Mesothelial cell of epicardium (in vitro differentiated cells): ENCODE measurements around the gene INPP4B. TPM values are rescaled to one million over a fixed set of nuclear protein-coding genes. Genes with fewer than 3 reads are reported as not detected.
"Not testable (repeated sequence)": the region's sequence is repeated elsewhere in the genome, so short reads cannot be mapped to it uniquely, and the experiment has no call there.

Experiments used
- DNase-seq, 2 experiments: peaks; one replicate each; pipeline ENCODE4 v3.0.0; 2021; ENCODE audit warnings: low spot score in 2 of 2; ENCODE audit not compliant: unreplicated experiment in 2 of 2
- H3K27ac Mint-ChIP-seq: 2 replicates; pipeline ENCODE4 v1.8.0; 2021; ENCODE audit warnings: mixed read lengths
- H3K27me3 Mint-ChIP-seq: 2 replicates; pipeline ENCODE4 v1.8.0; 2021; ENCODE audit warnings: low read depth, mixed read lengths
- H3K36me3 Mint-ChIP-seq: 2 replicates; pipeline ENCODE4 v1.8.0; 2021; ENCODE audit warnings: mixed read lengths
- H3K4me1 Mint-ChIP-seq: 2 replicates; pipeline ENCODE4 v1.8.0; 2021; ENCODE audit warnings: mixed read lengths
- H3K4me3 Mint-ChIP-seq: 2 replicates; pipeline ENCODE4 v1.8.0; 2021; ENCODE audit warnings: mild to moderate bottlenecking, moderate library complexity, mixed read lengths
- H3K9me3 Mint-ChIP-seq: 2 replicates; pipeline ENCODE4 v1.8.0; 2021; ENCODE audit warnings: mixed read lengths
- CTCF ChIP-seq: fragments of 200-600 bp; sonication (generic); IDR thresholded peaks from one replicate; pipeline ENCODE4 v1.5.0; 2021; ENCODE audit warnings: antibody characterized with exemption; ENCODE audit not compliant: unreplicated experiment
- total RNA-seq: library from RNA; stranded (reverse); gene quantifications from 3 replicates; pipeline ENCODE4 v1.2.1, GENCODE V29; 2021

The INPP4B gene
- total RNA-seq, 1 donor from 2014 or later: 35.4 TPM

GRCh38 chr4:142405021-142405694 is 440.9 kb downstream of the INPP4B start:
- Mint-ChIP-seq H3K4me1 (peaks cover 58% of the 10 kb centered on the region), H3K4me3 (peak overlapping the region; percentile 81), H3K9me3 (no peaks in the 10 kb centered on the region)

GRCh38 chr4:142404191-142404611 is 441.9 kb downstream of the INPP4B start:
- Mint-ChIP-seq H3K27ac (peak overlapping the region; percentile 97), H3K36me3 (no peaks in the 10 kb centered on the region), H3K27me3 (no peaks in the 10 kb centered on the region), H3K4me1 (peaks cover 62% of the 10 kb centered on the region), H3K9me3 (no peaks in the 10 kb centered on the region), H3K4me3 (peak overlapping the region; percentile 81)
- DNase-seq: no peak
- TF ChIP-seq CTCF: no peak

More at GRCh38 chr4:142405021-142405694, 440.9 kb downstream of the INPP4B start:
- Mint-ChIP-seq H3K27ac (peak overlapping the region; percentile 97), H3K36me3 (no peaks in the 10 kb centered on the region), H3K27me3 (no peaks in the 10 kb centered on the region)
- no peak for TF ChIP-seq CTCF
- DNase-seq: peak in 1 of 2 experiments; percentile 45

GRCh38 chr4:142402900-142403299 is 443.2 kb downstream of the INPP4B start:
- H3K27ac Mint-ChIP-seq: peak overlapping the region; percentile 69
- no peaks in the 10 kb centered on the region for H3K36me3 Mint-ChIP-seq
- no peak for DNase-seq
- TF ChIP-seq CTCF: no peak
- peak overlapping the region; percentile 6 for H3K4me3 Mint-ChIP-seq
- H3K4me1 Mint-ChIP-seq: peaks cover 58% of the 10 kb centered on the region
- H3K9me3 Mint-ChIP-seq: no peaks in the 10 kb centered on the region
- H3K27me3 Mint-ChIP-seq: no peaks in the 10 kb centered on the region

- Mint-ChIP-seq H3K4me1 (peaks cover 53% of the 10 kb centered on the region), H3K27ac (peak overlapping the region; percentile 69), H3K4me3 (peak overlapping the region; percentile 6), H3K27me3 (no peaks in the 10 kb centered on the region), H3K36me3 (no peaks in the 10 kb centered on the region), H3K9me3 (no peaks in the 10 kb centered on the region)
- DNase-seq: no peak
- TF ChIP-seq CTCF: no peak
These were observed 443.9 kb downstream of the INPP4B start for GRCh38 chr4:142402156-142402555.

- H3K27ac Mint-ChIP-seq, H3K4me3 Mint-ChIP-seq, H3K9me3 Mint-ChIP-seq, H3K27me3 Mint-ChIP-seq, DNase-seq: not testable (repeated sequence)
- peaks cover 17% of the 10 kb centered on the region for H3K4me1 Mint-ChIP-seq
- peaks cover 13% of the 10 kb centered on the region for H3K36me3 Mint-ChIP-seq
These were observed 448.6 kb downstream of the INPP4B start for GRCh38 chr4:142397364-142397991.

- no peak for DNase-seq
- H3K36me3 Mint-ChIP-seq: peaks cover 13% of the 10 kb centered on the region
- peaks cover 8% of the 10 kb centered on the region for H3K4me1 Mint-ChIP-seq
- H3K4me3 Mint-ChIP-seq: no peak overlapping the region
- H3K27me3 Mint-ChIP-seq: no peaks in the 10 kb centered on the region
- no peak for TF ChIP-seq CTCF
- H3K9me3 Mint-ChIP-seq: peaks cover 9% of the 10 kb centered on the region
- no peak overlapping the region for H3K27ac Mint-ChIP-seq
These were observed 449.8 kb downstream of the INPP4B start for GRCh38 chr4:142396279-142396678.
